GM12874 (cell line): ENCODE results near the gene CYP2S1.

Experiments
- CTCF ChIP-seq: IDR thresholded peaks from 2 replicates; pipeline ENCODE4 v1.5.1; 2011; ENCODE audit warnings: low read depth, mild to moderate bottlenecking, control low read depth, low read length, moderate library complexity; ENCODE audit not compliant: insufficient read depth

CYP2S1 gene

GRCh38 chr19:41166944-41167804 is 25.8 kb upstream of the CYP2S1 start:
- no peak for TF ChIP-seq CTCF

DNA sequence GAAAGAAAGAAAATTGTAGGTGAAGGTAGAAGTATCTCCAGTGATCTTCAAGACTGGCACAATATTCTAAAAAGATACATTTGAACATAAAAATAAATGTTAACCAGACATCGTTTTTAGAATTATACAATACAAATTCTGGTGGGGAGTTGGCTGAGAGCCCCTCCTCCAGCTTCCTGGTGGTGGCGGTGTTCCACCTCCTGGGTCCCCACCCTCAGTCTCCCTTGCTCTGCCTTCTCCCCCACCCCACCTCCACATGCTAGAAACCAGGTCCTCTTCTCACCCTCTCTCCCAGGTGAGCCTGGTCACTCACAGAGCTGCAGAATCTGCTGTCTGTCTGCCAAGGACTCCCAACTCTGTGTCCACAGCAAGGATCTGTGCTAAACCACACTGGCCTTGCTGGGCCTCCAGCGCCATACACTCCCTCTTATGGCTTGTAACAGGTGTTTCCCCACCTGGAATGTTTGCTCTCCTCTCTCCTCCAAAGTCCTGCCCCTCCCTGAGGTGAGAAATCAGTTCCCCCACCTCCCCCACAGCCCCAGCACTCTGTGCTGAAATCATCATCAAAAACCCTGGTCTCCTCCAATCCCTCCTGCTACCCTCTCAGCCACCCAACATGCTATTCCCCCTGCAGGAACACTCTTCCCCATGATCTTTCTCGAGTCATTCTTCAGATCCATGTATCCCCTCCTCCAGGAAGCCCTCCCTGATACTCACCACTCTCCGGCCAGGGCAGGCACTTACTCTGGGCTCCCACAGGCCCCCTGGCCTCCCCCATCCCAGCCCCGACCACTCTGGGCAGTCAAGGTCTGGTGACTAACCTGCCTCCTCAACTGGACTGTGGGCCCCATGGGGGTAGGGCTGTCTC is 20.5 kb upstream of the CYP2S1 start:
- no peak for TF ChIP-seq CTCF

DNA sequence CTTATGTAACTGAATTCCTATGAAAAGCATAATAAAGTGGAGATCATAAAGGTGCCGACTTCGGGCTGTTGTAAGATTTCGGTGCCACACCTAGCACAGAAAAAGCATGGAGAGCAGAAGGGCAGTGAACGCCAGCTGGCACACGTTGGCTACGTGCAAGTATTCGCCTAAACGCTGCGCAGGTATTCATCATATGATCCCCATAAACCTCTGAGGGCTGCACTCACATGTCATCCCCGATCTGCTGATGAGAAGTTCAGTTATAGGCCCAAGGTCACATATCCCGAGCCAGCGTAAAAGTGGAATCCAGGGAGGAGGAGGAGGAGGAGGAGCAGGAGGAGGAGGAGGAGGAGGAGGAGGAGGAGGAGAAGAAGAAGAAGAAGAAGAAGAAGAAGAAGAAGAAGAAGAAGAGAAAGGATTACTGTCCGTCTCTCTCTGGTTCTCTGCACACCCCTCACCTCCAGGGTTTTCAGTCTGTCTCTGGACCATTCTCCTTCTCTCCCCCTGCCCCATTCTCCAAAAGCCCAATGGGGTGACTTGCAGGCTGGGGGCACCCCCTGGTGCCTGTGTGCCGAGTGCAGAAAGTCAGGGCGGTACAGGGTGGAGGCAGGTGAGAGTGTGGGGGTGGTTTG is 18.6 kb upstream of the CYP2S1 start:
- no peak for TF ChIP-seq CTCF

DNA sequence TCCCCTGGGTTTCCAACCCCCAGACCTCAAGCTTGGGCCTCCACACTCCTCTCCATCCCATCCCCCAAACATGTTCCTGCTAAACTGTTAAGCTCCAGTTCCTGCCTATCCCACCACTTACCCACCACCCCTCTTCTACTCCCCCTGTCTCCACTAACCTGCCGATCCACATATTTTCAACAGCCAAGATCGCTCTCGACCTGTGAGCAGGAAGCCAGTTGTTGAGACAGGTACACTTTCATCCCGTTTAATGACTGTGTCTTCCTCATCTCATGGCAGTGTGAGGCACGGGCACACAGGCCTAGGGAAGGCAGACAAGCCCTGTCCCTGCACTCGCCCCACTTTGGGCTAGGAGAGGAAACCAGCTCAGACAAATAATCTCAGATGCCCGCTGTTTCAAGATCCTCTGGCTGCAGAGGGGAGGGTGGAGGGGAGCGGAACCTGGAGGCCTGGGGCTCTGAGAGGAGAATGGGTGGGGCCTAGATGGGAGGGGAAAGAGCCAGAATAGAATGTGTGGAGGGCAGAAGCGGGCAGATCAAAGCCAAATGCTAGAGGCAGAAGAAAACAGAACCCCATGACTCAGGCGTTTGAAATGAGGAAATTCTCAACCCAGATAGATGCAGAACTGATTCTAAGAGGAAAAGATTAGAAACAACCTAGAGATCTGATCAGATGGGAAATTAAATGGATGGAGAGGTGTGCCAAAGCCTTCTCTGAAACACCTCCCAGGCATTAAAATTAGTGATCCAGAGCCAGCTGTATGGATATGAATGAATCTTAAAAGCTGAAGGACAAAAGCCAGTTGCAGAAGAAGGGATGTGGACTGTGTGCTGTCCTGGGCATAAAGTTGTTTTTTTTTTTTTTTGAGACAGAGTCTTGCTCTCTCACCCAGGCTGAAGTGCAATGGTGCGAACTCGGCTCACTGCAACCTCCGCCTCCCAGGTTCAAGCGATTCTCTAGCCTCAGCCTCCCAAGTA is 16.9 kb upstream of the CYP2S1 start:
- TF ChIP-seq CTCF = no peak

- no peak for TF ChIP-seq CTCF
Measured at GRCh38 chr19:41186971-41187883, 5.8 kb upstream of the CYP2S1 start.

GRCh38 chr19:41187884-41188279 is 5.1 kb upstream of the CYP2S1 start:
- no peak for TF ChIP-seq CTCF
